ENCODE data around the gene VPS8.

- TF ChIP-seq CTCF (IDR thresholded peaks at IDR 0.05) (no peak), EP300 (IDR thresholded peaks at IDR 0.05) (no peak)
These were observed 77.4 kb downstream of the VPS8 start for GRCh38 chr3:184889312-184889904.
